HG02938 (cell line): Measurements from ENCODE around the gene PLD3.

Source experiments
- ATAC-seq: cut with Tn5 transposase; IDR thresholded peaks from one replicate; pipeline ENCODE4 v1.9.1; 2021; ENCODE audit warnings: mild to moderate bottlenecking, moderate library complexity; ENCODE audit not compliant: unreplicated experiment

The PLD3 gene, protein sequence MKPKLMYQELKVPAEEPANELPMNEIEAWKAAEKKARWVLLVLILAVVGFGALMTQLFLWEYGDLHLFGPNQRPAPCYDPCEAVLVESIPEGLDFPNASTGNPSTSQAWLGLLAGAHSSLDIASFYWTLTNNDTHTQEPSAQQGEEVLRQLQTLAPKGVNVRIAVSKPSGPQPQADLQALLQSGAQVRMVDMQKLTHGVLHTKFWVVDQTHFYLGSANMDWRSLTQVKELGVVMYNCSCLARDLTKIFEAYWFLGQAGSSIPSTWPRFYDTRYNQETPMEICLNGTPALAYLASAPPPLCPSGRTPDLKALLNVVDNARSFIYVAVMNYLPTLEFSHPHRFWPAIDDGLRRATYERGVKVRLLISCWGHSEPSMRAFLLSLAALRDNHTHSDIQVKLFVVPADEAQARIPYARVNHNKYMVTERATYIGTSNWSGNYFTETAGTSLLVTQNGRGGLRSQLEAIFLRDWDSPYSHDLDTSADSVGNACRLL

DNA sequence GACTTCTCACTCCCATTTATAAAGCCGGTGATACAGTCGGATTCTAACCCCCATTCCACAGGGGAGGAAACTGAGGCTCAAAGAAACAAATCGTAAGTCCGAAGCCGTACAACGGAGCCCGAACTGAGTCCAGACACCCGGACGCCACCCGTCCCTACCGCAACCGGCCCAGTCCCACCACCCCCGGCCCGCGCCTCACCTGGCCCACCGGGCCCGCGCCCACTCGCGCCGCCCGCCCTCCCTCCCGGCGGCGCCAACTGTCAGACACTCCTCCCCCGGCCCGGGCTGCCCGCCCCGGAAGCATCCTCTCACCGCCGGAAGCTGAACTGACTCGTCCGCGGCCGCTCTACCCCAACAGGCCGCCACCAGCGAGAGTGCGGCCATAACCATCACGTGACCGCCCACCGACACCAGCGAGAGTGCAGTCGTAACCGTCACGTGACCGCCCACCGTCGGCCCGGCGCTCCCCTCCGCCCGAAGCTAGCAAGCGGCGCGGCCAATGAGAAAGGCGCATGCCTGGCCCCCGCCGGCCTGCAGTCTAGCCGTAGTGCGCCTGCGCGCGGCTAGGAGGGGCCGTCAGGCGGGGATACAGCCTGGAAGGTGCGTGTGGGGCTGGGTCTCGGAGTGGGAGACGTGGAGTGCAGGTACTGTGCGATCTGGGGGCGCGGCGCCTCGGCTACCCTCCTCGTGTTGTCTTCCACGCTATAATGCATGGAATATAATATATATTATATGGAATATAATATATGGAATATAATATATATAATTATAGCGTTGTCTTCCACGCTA is at the start of gene PLD3, which contains the start of gene C19orf47:
PLD3 (plus strand) TSS at position 571 of the 789 bp plus-strand sequence. CDS start 17,789 bp downstream, outside the sequence.
C19orf47 (minus strand) TSS at position 273 of the 789 bp plus-strand sequence. CDS start 6,540 bp downstream, outside the sequence.
- ATAC-seq: peak; percentile 88

DNA sequence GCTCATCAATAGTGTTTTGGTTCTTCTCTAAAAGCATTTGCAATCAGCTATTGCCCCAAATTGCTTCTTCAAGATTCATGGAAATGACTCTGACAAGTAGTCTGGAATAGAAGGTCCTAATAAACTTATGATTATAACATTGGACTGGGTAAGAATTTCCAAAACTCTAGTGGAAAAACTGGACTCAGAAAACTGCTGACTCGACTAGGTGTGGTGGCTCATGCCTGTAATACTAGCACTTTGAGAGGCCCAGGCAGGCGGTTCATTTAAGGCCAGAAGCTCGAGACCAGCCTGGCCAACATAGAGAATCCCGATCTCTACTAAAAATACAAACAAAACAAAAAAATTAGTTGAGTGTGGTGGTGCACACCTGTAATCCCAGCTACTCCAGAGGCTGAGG is 47.8 kb upstream of the PLD3 start:
- ATAC-seq: no peak

DNA sequence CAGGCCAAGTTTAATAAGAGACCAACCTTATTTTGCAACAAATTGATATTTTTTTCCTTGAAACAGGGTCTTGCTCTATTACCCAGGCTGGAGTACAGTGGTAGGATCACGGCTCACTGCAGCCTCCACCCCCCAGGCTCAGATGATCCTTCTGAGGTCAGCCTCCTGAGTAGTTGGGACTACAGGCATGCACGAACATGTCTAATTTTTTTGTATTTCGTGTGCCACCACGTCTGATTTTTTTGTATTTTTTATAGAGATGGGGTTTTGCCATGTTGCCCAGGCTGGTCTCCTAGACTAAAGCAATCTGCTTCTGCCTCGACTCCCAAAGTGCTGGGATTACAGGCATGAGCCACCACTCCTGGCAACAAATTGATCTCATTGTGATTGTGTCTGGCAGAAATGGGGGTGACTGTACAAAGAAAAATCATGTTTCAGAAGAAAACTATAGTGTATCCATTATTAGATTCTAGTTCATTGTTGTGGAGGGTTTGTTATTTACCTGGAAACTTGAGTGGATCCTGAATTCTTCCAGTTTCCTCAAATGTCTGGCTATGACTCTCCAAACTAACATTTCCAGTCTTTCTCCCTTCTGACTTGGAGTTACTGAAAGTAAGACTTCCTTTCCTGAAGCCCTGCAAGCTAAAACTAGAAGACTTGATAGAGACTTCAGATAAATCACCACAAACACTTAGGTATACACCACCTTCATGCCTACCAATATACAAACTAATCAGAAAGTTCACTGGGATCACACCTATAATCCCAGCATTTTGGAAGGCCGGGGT is 46.1 kb upstream of the PLD3 start:
- no peak for ATAC-seq

DNA sequence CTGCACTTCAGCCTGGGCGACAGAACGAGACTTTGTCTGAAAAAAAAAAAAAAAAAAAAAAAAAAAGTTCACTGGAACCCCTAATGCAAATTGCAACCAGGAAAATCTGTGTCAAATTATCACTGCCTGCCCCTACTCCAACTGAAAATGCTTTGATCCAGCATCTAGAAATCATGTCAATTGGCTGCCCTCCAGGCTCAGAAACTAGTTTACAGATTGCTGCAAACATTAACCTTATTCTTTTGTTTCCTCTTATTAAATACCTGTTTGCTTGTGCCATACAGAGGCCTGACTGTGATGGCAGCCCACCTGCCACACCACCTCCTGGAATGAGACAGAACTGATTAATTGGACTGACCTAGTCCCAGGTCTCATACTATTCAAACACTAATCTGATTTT is 44.7 kb upstream of the PLD3 start:
- ATAC-seq: no peak

DNA sequence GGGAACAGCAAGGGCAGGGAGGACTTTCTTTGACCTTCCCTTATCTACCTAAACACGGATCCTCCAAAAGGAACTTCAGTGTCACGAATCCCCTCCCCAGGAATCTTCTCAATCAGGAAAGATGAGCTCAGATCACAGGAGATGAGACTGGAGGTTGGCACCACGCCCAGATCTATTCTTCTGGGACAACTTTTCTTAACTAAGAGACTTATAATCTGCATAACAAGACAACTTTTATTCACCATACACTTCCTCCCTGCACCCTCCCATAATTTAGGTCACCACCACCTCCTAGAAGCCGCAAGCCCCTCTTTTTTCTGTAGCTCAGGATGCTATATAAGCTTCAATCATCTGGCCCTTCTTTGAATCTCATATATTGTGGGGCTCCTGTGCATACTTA is 44.2 kb upstream of the PLD3 start:
- ATAC-seq: no peak

DNA sequence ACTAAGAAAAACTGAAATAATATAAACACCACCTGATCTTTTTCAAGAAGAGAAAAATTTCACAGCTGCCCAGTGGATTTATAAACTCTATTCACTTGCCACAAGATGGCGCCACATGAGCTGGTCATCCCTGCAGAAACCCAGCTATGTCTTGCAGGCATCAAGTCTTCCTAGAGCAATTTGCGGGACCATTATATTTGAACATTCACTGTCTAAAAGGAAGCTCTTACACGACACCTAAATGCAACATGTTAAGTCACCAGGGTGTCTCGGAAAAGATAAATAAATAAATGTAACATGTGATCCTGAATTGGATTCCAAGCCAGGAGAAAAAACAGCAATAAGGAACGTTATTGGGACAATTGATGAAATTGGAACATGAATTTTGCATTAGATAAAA is 43.1 kb upstream of the PLD3 start:
- ATAC-seq: no peak

DNA sequence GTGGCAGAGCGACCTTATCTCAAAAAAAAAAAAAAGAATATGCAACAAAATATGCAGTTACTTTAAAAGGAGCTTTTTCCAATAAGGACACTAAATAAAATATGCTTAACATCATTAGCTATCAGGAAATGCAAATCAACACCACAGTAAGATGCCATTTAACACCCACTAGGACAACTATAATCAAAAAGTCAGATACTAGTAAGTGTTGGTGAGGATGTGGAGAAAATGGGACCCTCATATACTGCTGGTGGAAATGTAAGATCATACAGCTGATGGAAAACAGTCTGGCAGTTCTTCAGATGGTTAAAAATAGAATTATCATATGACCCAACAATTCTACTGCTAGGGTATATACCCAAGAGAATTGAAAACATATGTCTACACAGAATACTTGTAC is 38.8 kb upstream of the PLD3 start:
- no peak for ATAC-seq

DNA sequence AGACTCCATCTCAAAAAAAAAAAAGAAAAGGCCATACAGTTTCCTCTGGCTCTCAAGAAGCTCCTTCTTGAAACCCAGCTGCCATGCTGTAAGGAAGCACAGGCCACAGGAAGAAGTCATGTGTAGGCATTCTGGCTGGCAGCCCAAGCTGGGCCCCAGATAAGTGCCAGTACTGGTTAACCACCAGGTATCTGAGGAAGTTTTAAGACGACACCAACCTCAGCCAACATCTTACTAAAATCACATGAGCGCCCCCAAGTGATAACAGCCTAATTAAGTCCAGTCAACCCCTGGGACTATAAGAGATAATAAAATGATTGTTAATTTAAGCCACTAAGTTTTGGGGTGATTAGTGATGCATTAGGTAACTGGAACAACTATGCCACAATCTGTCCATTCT is 36.0 kb upstream of the PLD3 start:
- ATAC-seq: no peak

DNA sequence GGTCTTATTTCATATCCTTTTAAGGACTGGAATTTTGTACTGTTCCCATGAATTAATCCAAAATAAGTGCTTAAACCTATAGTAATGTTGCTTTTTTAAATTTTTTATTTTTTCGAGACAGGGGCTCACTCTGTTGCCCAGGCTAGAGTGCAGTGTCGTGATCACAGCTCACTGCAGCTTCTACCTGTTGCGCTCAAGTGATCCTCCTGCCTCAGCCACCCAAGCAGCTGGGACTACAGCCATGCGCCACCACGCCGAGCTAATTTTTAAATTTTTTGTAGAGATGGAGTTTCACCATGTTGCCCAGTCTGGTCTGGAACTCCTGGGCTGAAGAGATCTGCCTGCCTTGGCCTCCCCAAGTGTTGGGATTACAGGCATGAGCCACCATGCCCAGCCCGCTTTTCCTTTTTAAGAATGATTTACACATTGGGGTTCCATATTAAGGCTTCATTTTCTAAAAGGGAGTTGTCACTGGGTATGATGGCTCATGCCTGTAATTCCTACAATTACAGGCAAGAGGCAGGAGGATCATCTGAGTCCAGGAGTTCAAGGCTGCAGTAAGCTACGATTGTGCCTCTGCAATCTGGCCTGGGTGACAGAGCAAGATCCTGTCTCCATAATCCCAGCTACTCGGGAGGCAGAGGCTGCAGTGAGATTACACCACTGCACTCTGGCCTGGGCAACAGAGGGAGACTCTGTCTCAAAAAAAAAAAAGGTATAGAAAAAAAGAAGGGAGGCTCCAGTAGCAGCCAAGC is 35.1 kb upstream of the PLD3 start:
- ATAC-seq: no peak

DNA sequence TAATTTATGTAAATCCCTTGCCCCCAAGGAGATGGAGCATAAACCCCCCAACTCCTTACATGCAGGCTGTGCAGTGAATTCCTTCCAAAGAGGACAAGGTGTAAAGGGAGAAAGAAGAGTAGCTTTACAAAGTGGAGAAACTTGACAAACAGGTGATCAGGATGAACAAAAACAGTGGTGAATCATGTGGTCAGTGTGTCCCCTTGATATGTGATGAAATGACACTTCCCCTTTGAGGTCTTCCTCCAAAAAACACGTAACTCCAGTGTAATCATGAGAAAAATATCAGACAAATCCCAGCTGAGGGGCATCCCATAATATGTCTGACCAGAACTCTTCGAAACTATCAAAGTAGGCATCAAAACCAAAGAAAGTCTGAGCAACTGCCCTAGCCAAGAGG is 33.8 kb upstream of the PLD3 start:
- ATAC-seq: no peak

DNA sequence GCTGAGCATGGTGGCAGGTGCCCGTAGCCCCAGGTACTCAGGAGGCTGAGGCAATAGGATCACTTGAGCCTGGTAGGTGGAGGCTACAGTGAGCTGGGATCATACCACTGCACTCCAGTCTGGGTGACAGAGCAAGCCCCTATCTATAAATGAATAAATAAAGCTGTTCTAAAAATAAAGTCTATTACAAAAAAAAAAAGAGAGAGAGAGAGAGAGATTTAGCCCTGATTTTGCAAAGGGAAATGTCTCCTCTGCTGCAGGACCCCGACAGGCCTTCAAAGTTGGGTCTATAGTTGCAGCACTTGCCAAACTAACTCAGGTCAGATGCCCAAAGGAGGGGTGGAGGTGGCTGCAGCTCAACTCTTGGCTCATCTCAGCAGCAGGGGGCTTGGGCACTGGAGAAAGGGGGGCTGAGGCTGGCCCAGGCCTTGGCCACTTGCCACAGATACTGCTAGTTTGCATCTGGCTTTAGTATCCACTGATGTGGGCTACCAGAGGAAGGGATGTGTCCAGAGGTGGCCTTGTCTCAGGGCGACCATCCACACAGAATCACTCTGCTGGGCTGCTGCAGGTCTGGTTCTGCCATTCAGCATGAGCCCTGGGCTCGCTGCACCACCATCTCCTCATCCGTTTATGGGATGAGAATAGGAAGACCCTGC is 32.6 kb upstream of the PLD3 start:
- ATAC-seq: no peak

DNA sequence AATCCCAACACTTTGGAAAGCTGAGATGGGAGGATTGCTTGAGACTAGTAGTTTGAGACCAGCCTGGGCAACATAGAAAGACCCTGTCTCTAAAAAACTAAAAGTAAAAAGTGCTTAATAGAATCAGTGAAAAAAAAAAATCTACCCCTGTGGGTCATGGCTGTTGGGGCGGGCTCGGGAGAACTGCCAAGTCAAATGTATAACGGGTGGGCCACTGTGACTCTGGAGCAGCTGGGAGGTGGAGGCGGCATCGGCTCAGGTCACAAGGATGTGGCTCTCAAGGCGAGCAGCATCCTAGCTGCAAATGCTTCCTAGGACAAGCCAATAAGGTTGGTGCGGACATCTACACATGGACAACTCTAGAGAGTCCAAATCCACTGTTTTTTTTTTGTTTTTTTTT is 31.2 kb upstream of the PLD3 start:
- ATAC-seq: no peak

DNA sequence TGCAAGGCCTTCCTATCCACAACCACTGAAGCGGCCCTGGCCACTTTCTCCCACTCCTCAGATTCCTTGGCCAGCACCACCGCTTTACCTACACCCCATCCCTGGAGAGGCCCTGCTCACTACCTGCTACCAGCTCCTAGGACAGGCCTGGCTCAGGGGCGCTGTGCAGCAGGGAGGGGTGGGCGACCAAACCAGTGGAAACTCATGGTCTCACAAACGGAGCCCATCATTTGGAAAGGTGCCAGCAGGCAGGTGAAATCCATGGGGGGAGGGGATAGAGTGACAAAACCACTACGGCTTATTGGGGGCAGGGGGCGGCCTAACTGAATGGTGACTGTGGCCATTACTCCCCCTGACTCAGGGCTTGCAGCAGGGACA is 27.9 kb upstream of the PLD3 start:
- ATAC-seq: no peak

DNA sequence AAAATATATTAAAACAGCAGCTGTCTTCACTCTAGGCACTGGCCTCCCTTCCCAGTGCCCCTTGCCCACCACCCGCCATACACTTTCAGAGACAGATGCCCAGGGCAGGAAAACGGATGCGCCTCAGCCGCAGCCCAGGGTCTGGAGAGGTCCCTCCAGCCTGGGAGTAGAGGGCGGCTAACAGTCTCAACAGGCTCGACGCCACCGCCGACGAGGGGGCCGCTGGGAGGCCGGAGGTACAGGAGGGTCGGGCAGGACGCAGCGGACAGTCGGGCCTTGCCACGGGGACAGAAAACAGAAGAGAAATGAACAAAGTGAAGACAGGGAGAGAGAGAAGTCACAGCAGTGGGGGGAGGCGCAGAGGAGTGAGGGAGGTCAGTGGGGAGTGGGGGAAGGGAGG is 27.4 kb upstream of the PLD3 start:
- ATAC-seq: no peak

DNA sequence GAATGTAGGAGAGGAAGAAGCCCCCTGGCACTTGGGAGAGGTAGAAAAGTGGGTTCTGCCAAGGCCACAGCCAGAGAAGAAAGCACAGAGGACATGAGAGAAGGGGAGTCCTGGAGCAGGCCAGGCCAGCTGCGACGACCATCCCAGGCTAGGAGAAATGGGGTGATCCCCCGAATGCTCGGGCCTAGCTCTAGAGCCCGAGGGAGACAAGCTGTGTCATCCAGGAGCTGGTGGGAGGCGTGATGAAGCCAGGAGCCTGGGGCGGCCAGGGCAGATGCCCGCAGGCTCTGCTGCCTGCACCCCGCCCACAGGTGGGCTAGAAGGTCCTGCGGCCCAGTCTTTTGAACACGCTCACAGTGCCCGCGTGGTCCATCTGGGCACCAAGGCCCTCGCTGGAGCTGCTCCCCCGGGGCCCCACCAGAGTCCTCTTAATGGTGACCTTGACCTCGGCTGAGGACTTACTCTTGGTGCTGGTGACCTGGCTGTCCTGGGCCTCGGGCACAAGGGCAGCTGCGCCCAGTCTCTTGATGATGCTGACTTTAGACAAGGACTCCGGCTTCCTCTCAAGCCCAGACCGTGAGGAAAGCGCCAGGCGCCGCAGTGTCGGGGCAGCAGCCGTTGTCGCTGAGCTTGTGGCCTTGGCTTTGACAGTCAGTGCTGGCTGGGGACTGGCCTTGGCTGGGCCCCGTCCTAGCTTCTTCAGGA is 26.8 kb upstream of the PLD3 start:
- ATAC-seq: no peak

DNA sequence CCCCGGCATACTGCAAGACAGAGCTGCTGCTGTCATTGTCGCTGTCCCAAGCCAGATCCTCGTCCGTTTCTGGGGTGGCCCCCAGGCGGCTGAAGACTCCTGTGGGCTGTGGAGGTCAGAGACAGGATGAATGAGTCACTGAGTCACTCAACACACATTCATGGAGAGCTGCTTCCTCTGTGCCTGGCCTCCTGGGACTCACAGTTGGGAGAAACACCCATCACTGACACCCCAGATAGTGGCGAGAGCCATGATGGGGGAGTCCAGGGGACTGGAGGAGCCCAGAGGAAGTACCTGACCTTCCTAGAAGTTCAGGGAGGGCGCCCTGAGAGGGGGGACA is 26.3 kb upstream of the PLD3 start:
- ATAC-seq: no peak

DNA sequence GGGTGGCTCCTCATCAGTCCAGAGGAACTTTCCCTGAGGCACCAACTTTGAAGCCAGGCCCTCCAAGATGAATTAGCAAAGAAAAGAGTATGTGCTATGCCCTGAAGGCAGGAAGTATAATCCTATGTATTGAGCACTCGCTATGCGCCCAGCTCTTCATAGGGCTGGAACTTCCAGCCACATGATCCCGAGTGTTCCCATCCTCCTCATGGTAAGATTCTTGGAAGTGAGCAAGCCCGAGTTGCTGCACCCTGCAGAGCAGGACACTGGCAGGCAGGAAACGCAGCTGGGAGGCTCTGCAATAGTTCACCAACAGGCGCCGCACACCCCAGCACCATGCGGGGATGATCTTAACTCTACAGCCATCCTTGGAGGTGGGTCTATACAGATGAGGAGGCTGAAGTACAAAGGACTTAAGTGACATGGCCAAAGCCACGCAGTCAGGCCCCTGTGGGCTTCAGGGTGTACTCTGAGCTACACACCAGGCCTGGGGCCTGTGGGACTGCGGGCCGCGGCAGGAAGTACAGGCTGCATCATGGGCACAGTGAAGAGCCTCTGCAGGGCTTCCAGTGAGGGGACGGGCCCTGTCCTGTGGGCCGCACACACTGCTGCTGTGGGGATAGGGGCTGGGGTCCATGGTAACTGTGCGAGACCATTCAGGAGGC is 25.4 kb upstream of the PLD3 start:
- no peak for ATAC-seq

DNA sequence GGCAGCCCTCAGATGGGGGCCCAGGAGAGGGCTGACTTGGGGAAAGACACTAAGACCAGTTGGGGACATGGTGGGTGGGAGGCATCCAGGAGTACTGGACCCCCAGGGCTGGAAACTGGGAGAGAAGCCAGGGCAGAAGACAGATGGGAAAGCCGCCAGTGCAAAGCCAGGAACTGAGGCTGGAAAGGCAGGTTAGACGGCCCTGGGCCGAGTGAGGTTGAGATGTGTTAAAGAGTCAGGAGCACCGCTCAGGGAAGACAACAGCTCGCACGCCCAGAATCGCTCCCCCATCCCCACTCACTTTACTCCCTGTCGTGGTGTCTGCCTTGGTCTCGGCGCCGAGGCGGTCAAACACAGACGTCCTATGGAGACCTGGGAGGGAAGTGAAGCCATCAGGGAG is 24.8 kb upstream of the PLD3 start:
- no peak for ATAC-seq

DNA sequence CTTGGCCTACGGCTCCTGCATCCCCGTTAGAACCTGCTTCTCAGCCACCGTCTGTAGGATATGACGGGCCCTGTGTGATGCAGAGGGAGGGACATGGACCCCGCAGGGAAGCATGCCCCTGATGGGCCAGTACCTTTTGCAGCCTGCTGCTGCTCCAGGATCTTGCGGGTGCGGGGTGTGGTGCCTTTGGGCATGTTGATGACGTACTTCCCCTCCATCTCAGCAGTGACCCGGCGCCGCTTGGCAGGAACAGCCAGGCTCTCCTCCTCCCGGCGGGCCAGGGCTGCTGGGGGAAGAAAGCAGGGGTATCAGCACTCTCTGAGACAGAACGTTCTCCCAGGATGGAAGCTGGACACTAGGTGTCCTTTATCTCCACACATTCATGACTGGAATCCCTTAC is 22.3 kb upstream of the PLD3 start:
- ATAC-seq: no peak
